SK-N-SH treated with all-trans-retinoic acid at 6 μM for 48 hours (cell line): ENCODE measurements around the gene WDSUB1.

Experiments used
- POU6F1 ChIP-seq: fragments of 250-450 bp; sonication (Bioruptor Pico); IDR thresholded peaks from 2 replicates; pipeline ENCODE4 v1.8.0; 2021; ENCODE audit warnings: low read depth, mild to moderate bottlenecking, moderate library complexity, borderline replicate concordance
- PPARA ChIP-seq: fragments of 250-450 bp; sonication (Bioruptor Pico); IDR thresholded peaks from 2 replicates; pipeline ENCODE4 v1.5.0; 2020; ENCODE audit warnings: mild to moderate bottlenecking, borderline replicate concordance
- RARB ChIP-seq: fragments of 250-450 bp; sonication (Bioruptor Pico); IDR thresholded peaks from 2 replicates; pipeline ENCODE4 v1.8.0; 2021; ENCODE audit warnings: mild to moderate bottlenecking, moderate library complexity
- SNAI2 ChIP-seq: fragments of 250-450 bp; sonication (Bioruptor Pico); IDR thresholded peaks from 2 replicates; pipeline ENCODE4 v1.5.0; 2020; ENCODE audit warnings: mild to moderate bottlenecking, moderate library complexity
- ZFP3 ChIP-seq: fragments of 250-450 bp; sonication (Bioruptor Pico); IDR thresholded peaks from 2 replicates; pipeline ENCODE4 v1.5.0; 2020; ENCODE audit warnings: mild to moderate bottlenecking, moderate library complexity
- ZFP30 ChIP-seq: fragments of 450-650 bp; formaldehyde crosslinking; IDR thresholded peaks from 2 replicates; pipeline ENCODE4 v1.5.0; 2022; ENCODE audit warnings: mild to moderate bottlenecking, moderate library complexity
- TF ChIP-seq, protein P1 (sequence below): fragments of 250-450 bp; sonication (Bioruptor Pico); IDR thresholded peaks from 2 replicates; pipeline ENCODE4 v1.8.0; 2020; ENCODE audit warnings: mild to moderate bottlenecking, moderate library complexity, borderline replicate concordance

DNA sequence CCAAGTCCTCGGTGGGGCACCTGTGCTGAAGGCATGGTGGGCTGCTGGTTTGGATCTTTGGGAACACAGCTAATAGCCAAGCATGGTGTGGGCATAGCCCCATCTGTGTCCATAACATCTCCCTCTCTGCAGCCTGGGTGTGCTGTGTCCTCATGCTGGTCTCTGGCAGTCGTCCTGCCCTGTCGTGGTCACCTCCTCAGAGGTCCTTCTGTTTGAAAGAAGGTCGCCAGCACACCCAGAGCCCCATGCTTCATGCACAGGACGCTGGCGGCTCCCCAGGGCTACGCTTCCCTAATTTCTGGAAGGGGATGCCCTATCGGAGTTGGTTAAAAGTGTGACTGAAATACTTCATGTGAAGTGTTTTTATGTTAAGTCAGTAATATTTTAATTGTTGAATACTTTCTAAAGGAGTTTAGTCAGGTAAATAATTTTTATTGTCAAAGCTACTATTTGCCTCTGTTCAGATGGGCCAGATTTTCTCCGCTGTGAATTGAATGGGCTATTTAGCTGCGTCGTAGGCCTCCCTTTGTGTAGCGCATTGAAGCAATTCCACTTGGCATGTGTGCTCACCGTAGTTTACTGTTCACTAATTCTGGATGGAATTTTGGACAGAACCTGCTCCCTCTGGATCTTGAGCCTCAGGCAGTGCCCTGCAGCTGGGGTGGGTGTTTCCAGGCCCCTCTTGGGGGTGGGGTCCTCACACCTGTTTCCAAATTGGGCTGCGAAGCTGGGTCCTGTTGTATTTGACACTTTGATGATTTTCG is 81.9 kb downstream of the WDSUB1 start:
- TF ChIP-seq, protein P1, sequence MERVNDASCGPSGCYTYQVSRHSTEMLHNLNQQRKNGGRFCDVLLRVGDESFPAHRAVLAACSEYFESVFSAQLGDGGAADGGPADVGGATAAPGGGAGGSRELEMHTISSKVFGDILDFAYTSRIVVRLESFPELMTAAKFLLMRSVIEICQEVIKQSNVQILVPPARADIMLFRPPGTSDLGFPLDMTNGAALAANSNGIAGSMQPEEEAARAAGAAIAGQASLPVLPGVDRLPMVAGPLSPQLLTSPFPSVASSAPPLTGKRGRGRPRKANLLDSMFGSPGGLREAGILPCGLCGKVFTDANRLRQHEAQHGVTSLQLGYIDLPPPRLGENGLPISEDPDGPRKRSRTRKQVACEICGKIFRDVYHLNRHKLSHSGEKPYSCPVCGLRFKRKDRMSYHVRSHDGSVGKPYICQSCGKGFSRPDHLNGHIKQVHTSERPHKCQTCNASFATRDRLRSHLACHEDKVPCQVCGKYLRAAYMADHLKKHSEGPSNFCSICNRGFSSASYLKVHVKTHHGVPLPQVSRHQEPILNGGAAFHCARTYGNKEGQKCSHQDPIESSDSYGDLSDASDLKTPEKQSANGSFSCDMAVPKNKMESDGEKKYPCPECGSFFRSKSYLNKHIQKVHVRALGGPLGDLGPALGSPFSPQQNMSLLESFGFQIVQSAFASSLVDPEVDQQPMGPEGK, result no peak
- TF ChIP-seq ZFP3 (CRISPR knock-in tag), result no peak
- no peak for TF ChIP-seq PPARA (CRISPR knock-in tag)
- no peak for TF ChIP-seq RARB
- TF ChIP-seq SNAI2, result no peak
- TF ChIP-seq POU6F1 (CRISPR knock-in tag), result no peak
- TF ChIP-seq ZFP30 (CRISPR knock-in tag), result no peak
